ENCODE results near the gene MRC1. TPM values are rescaled to one million over a fixed set of nuclear protein-coding genes. Genes with fewer than 3 reads are reported as not detected.
A peak's percentile ranks its signal among the peaks of the same experiment; 100 is the strongest.

Gene MRC1
- total and polyA plus RNA-seq, 2 donors (not counting 1 experiment from before 2014, with no cell fraction given), result 0.12 TPM; not detected in 1

DNA sequence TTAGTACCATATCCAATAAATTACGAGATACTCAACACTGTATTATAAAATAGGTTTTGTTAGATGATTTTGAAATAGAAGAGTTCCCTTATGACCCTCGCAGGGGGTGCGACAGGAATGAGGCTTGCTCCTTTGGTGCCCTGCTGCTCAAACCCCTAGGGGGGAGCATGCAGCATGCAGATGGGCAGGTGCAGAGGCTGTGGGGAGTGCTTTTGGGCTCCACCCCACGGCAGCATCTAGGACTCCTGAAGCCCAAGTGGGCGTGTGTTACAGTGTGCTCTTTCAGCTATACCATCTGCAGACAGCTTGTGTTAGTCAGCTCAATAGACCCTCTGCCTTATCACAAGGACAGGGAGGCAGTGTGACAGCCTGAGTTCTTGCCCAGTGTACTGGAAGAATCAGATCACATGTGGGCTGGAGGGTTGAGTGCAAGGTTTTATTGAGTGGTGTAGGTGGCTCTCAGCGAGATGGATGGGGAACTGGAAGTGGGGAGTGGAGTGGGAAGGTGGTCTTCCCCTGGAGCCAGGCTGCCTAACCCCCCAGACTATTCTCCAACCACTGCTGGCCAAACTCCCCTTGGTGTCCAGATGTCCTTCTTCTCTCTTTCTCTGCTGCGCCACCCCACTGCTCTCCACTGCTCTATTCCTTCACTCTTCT is 3.1 kb upstream of the MRC1 start:
- TF ChIP-seq EZH2 (IDR thresholded peaks at IDR 0.05; ENCODE audit: borderline replicate concordance, insufficient read depth, low read depth, low read length, poor library complexity, severe bottlenecking), result no peak
- TF ChIP-seq, protein P1, sequence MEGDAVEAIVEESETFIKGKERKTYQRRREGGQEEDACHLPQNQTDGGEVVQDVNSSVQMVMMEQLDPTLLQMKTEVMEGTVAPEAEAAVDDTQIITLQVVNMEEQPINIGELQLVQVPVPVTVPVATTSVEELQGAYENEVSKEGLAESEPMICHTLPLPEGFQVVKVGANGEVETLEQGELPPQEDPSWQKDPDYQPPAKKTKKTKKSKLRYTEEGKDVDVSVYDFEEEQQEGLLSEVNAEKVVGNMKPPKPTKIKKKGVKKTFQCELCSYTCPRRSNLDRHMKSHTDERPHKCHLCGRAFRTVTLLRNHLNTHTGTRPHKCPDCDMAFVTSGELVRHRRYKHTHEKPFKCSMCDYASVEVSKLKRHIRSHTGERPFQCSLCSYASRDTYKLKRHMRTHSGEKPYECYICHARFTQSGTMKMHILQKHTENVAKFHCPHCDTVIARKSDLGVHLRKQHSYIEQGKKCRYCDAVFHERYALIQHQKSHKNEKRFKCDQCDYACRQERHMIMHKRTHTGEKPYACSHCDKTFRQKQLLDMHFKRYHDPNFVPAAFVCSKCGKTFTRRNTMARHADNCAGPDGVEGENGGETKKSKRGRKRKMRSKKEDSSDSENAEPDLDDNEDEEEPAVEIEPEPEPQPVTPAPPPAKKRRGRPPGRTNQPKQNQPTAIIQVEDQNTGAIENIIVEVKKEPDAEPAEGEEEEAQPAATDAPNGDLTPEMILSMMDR (IDR thresholded peaks at IDR 0.05), result no peak
- ATAC-seq (ENCODE audit: low read depth) (peak; percentile 67), DNase-seq (peak; percentile 41)
- Histone ChIP-seq H3K27me3 (replicated peaks in 1 of 4; ENCODE audit: control extremely low read depth in 1 of 4, control insufficient read depth in 3 of 4, insufficient read depth in 4 of 4, low read length in 3 of 4) (peaks cover 0 to 3% (median 0%) of the 10 kb centered on the region in 4 experiments), H3K4me3 (ENCODE audit: control extremely low read depth in 1 of 5, extremely low read depth in 1 of 5, insufficient read depth in 1 of 5, low read depth in 2 of 5, low read length in 4 of 5) (no peak overlapping the region), H3K9ac (ENCODE audit: low read length) (no peak overlapping the region), H4K20me1 (ENCODE audit: control insufficient read depth, insufficient read depth, low read length, poor library complexity, severe bottlenecking) (no peaks in the 10 kb centered on the region), H3K79me2 (ENCODE audit: control insufficient read depth, insufficient read depth, low read length) (no peaks in the 10 kb centered on the region), H3K4me1 (ENCODE audit: control insufficient read depth in 2 of 2, insufficient read depth in 2 of 2, low read length in 2 of 2) (peaks cover 10 to 17% of the 10 kb centered on the region in 2 donors), H3K4me2 (replicated peaks; ENCODE audit: low read depth, low read length, poor library complexity, severe bottlenecking) (peak overlapping the region; percentile 34), H3K27ac (ENCODE audit: low read length in 2 of 2) (no peak overlapping the region), H3K9me3 (ENCODE audit: control extremely low read depth in 1 of 3, control insufficient read depth in 2 of 3, insufficient read depth in 1 of 3, low read length in 2 of 3) (no peaks in the 10 kb centered on the region), H2AFZ (ENCODE audit: insufficient read depth, low read depth, low read length, poor library complexity, severe bottlenecking) (peak overlapping the region; percentile 9), H3K36me3 (replicated peaks in 1 of 2; ENCODE audit: control extremely low read depth in 1 of 2, control insufficient read depth in 1 of 2, extremely low read depth in 1 of 2, insufficient read depth in 2 of 2, low read length in 1 of 2) (no peaks in the 10 kb centered on the region)
- Mint-ChIP-seq H3K4me1 (peaks cover 18% of the 10 kb centered on the region), H3K9me3 (ENCODE audit: insufficient read depth) (no peaks in the 10 kb centered on the region), H3K27me3 (peaks cover 15% of the 10 kb centered on the region), H3K27ac (no peak overlapping the region), H3K4me3 (no peak overlapping the region)
- CTCF ChIA-PET, result interaction anchor here (0.6 kb wide), 1 partner anchor 197 kb away, joined by 3 read pairs; no protein-coding TSS in a partner anchor
- WGBS (ENCODE audit: insufficient coverage), result 35% methylated on average over 4 of the region's 7 CpGs
- POLR2A ChIA-PET, result no interaction called here
- intact Hi-C loops (cut with micrococcal nuclease), result no loop called here

DNA sequence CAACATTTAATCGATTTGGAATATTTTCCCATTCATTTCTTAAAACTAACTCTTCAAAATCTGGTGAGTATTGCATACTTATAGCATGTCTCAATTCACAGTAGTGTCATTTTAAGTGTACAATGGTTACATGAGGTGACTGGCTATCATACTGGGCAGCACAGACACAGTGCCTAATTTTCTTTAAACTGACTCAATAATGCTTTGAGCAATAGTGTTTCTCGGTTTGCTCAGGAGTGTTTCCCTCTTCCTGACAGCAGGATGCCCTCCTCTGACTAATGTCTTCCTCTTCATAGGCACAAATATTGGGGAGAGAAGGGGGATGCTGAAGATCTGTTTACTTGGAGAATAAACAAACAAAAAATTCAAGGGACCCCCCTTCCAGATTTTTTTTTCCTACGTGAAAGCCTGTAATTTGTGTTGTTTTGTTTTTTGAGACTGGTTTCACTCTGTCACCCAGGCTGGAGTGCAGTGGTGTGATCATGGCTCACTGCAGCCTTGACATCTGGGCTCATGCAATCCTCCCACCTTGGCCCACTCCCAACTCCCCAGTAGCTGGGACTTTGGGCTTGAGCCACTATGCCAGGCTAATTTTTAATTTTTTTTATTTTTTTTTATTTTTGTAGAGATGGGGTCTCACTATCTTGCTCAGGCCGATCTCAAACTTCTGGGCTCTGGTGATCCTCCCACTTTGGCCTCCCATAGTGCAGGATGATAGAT is 2.2 kb downstream of the MRC1 start:
- no peak overlapping the region for H3K4me3 Mint-ChIP-seq
- intact Hi-C loops (cut with micrococcal nuclease), result no loop called here
- no peak for DNase-seq
- no peak overlapping the region for H3K4me2 ChIP-seq (replicated peaks; ENCODE audit: low read depth, low read length, poor library complexity, severe bottlenecking)
- H3K4me1 Mint-ChIP-seq, result peaks cover 6% of the 10 kb centered on the region
- H3K4me1 ChIP-seq (ENCODE audit: control insufficient read depth in 2 of 2, insufficient read depth in 2 of 2, low read length in 2 of 2), result peaks cover 7 to 9% of the 10 kb centered on the region in 2 donors
- no peaks in the 10 kb centered on the region for H3K79me2 ChIP-seq (ENCODE audit: control insufficient read depth, insufficient read depth, low read length)
- H3K9me3 ChIP-seq (ENCODE audit: control extremely low read depth in 1 of 3, control insufficient read depth in 2 of 3, insufficient read depth in 1 of 3, low read length in 2 of 3), result no peaks in the 10 kb centered on the region
- peaks cover 40% of the 10 kb centered on the region for H3K27me3 Mint-ChIP-seq
- H3K4me3 ChIP-seq (ENCODE audit: control extremely low read depth in 1 of 5, extremely low read depth in 1 of 5, insufficient read depth in 1 of 5, low read depth in 2 of 5, low read length in 4 of 5), result no peak overlapping the region
- no peak for ATAC-seq (ENCODE audit: low read depth)
- no peaks in the 10 kb centered on the region for H3K36me3 ChIP-seq (replicated peaks in 1 of 2; ENCODE audit: control extremely low read depth in 1 of 2, control insufficient read depth in 1 of 2, extremely low read depth in 1 of 2, insufficient read depth in 2 of 2, low read length in 1 of 2)
- no CpG with 5 or more reads among the region's 4 CpGs for WGBS (ENCODE audit: insufficient coverage)
- CTCF ChIA-PET, result no interaction called here
- POLR2A ChIA-PET, result no interaction called here
- H3K9me3 Mint-ChIP-seq (ENCODE audit: insufficient read depth), result no peaks in the 10 kb centered on the region
- H3K27me3 ChIP-seq (replicated peaks in 1 of 4; ENCODE audit: control extremely low read depth in 1 of 4, control insufficient read depth in 3 of 4, insufficient read depth in 4 of 4, low read length in 3 of 4), result peaks cover 0 to 9% (median 2%) of the 10 kb centered on the region in 4 experiments
- TF ChIP-seq EZH2 (IDR thresholded peaks at IDR 0.05; ENCODE audit: borderline replicate concordance, insufficient read depth, low read depth, low read length, poor library complexity, severe bottlenecking), result no peak
- TF ChIP-seq, protein P1 (IDR thresholded peaks at IDR 0.05), result no peak
- H3K27ac Mint-ChIP-seq, result no peak overlapping the region
- H4K20me1 ChIP-seq (ENCODE audit: control insufficient read depth, insufficient read depth, low read length, poor library complexity, severe bottlenecking), result no peaks in the 10 kb centered on the region
- no peak overlapping the region for H3K9ac ChIP-seq (ENCODE audit: low read length)
- no peak overlapping the region for H2AFZ ChIP-seq (ENCODE audit: insufficient read depth, low read depth, low read length, poor library complexity, severe bottlenecking)
- H3K27ac ChIP-seq (ENCODE audit: low read length in 2 of 2), result no peak overlapping the region

Data from B cell (primary cell).